H1 (cell line): ENCODE results near the gene RAI14. TPM values are rescaled to one million over a fixed set of nuclear protein-coding genes. Genes with fewer than 3 reads are reported as not detected.

Experiments
- CTCF ChIA-PET: fragments of 300-600 bp; sonication (Branson Sonifier 250); formaldehyde crosslinking; loops from one replicate; lab custom pipeline; 2021; ENCODE audit not compliant: partially characterized antibody; lab: Charles Lee
- POLR2A ChIA-PET: fragments of 300-600 bp; sonication (Branson Sonifier 250); formaldehyde crosslinking; loops from one replicate; lab custom pipeline; 2021; ENCODE audit warnings: inconsistent platforms; ENCODE audit not compliant: partially characterized antibody; lab: Charles Lee
- DNase-seq, 2 experiments: peaks; one replicate each; pipeline versions ENCODE4 v3.0.0 to v3.0.0-alpha.2; 2010 to 2022; ENCODE audit warnings: low spot score in 2 of 2, low read depth in 1 of 2, mixed read lengths in 1 of 2
- FAIRE-seq: peaks from 2 replicates; lab custom pipeline; 2011; peaks lifted over from hg19 to GRCh38; lab: Jason Lieb, UNC
- H2AFZ ChIP-seq: 2 replicates; pipeline ENCODE4 v1.8.1; 2012; ENCODE audit warnings: low read length, inconsistent platforms
- H2AK5ac ChIP-seq: 2 replicates; pipeline ENCODE4 v1.6.1; 2013; ENCODE audit warnings: low read depth, low read length
- H2BK120ac ChIP-seq: replicated peaks from 2 replicates; pipeline ENCODE3; 2013; ENCODE audit warnings: low read depth, low read length, inconsistent platforms
- H2BK12ac ChIP-seq: 2 replicates; pipeline ENCODE4 v1.6.1; 2013; ENCODE audit warnings: low read depth, low read length
- H2BK15ac ChIP-seq: 2 replicates; pipeline ENCODE4 v1.6.1; 2013; ENCODE audit warnings: low read length
- H2BK20ac ChIP-seq: 2 replicates; pipeline ENCODE4 v1.6.1; 2013; ENCODE audit warnings: low read length
- H2BK5ac ChIP-seq: 2 replicates; pipeline ENCODE4 v1.6.1; 2013; ENCODE audit warnings: low read depth, low read length
- H3K14ac ChIP-seq: 2 replicates; pipeline ENCODE4 v1.6.1; 2013; ENCODE audit warnings: inconsistent platforms; ENCODE audit not compliant: insufficient read length
- H3K18ac ChIP-seq: 2 replicates; pipeline ENCODE4 v1.6.1; 2013; ENCODE audit warnings: low read length; ENCODE audit errors: extremely low read depth
- H3K23ac ChIP-seq: 2 replicates; pipeline ENCODE4 v1.6.1; 2013; ENCODE audit warnings: inconsistent platforms; ENCODE audit not compliant: insufficient read length
- H3K23me2 ChIP-seq: 2 replicates; pipeline ENCODE4 v1.6.1; 2013; ENCODE audit warnings: low read depth, low read length
- H3K27ac ChIP-seq: 2 replicates; pipeline ENCODE4 v1.6.1; 2011; ENCODE audit warnings: low read depth, low read length, inconsistent platforms
- H3K27me3 ChIP-seq, 4 experiments: replicated peaks in 1 of 4; 1 replicate in 1 of 4; 2 replicates in 3 of 4; pipeline versions ENCODE4 v1.6.1 to v1.8.1; 2011 to 2013; ENCODE audit warnings: low read length in 3 of 4, mild to moderate bottlenecking in 3 of 4, inconsistent platforms in 2 of 4, mixed read lengths in 2 of 4, moderate library complexity in 1 of 4; ENCODE audit not compliant: control insufficient read depth in 3 of 4, insufficient read depth in 3 of 4; ENCODE audit errors: extremely low read depth in 1 of 4
- H3K36me3 ChIP-seq, 4 experiments: 2 replicates each; pipeline versions ENCODE4 v1.6.1 to v1.8.1; 2011 to 2013; ENCODE audit warnings: mild to moderate bottlenecking in 4 of 4, low read length in 3 of 4, moderate library complexity in 2 of 4, control low read depth in 1 of 4, inconsistent platforms in 1 of 4; ENCODE audit not compliant: insufficient read depth in 4 of 4, control insufficient read depth in 2 of 4
- H3K4ac ChIP-seq: replicated peaks from 2 replicates; pipeline ENCODE3; 2013; ENCODE audit warnings: low read length, low read depth, mixed read lengths, inconsistent platforms; ENCODE audit not compliant: insufficient read length
- H3K4me1 ChIP-seq, 4 experiments: replicated peaks in 1 of 4; 1 replicate in 1 of 4; 2 replicates in 3 of 4; pipeline versions ENCODE4 v1.6.1 to v1.8.1; 2011 to 2013; ENCODE audit warnings: low read length in 3 of 4, inconsistent platforms in 2 of 4, mixed read lengths in 1 of 4; ENCODE audit not compliant: insufficient read depth in 4 of 4, control insufficient read depth in 3 of 4
- H3K4me2 ChIP-seq, 2 experiments: 2 replicates each; pipeline versions ENCODE4 v1.6.1 to v1.8.1; 2011 to 2013; ENCODE audit warnings: low read depth in 2 of 2, low read length in 2 of 2, control low read depth in 1 of 2, inconsistent platforms in 1 of 2, mild to moderate bottlenecking in 1 of 2; ENCODE audit not compliant: insufficient read depth in 1 of 2
- H3K4me3 ChIP-seq, 4 experiments: fragments of 200-600, 300-600 bp in 1 of 4; sonication (generic), shearing (Covaris generic), sonication (Bioruptor Twin) in 1 of 4; 2 replicates each; pipeline versions ENCODE4 v1.5.1 to v1.8.1; 2011 to 2016; ENCODE audit warnings: low read length in 4 of 4, low read depth in 3 of 4, control low read depth in 2 of 4, inconsistent platforms in 2 of 4, mild to moderate bottlenecking in 2 of 4, mixed read lengths in 1 of 4, moderate library complexity in 1 of 4; ENCODE audit not compliant: insufficient read depth in 2 of 4; ENCODE audit errors: extremely low read depth in 1 of 4
- H3K56ac ChIP-seq: replicated peaks from 2 replicates; pipeline ENCODE3; 2013; ENCODE audit warnings: low read depth, mild to moderate bottlenecking, mixed read lengths, low read length, inconsistent platforms; ENCODE audit not compliant: insufficient read length
- H3K79me1 ChIP-seq: 2 replicates; pipeline ENCODE4 v1.6.1; 2013; ENCODE audit warnings: low read depth, low read length, control low read depth
- H3K79me2 ChIP-seq, 2 experiments: 2 replicates each; pipeline versions ENCODE4 v1.6.1 to v1.8.1; 2012 to 2013; ENCODE audit warnings: low read length in 2 of 2, mild to moderate bottlenecking in 2 of 2, inconsistent platforms in 1 of 2; ENCODE audit not compliant: insufficient read depth in 2 of 2, control insufficient read depth in 1 of 2
- H3K9ac ChIP-seq, 4 experiments: replicated peaks in 1 of 4; 1 replicate in 1 of 4; 2 replicates in 3 of 4; pipeline versions ENCODE4 v1.6.1 to v1.8.1; 2011 to 2013; ENCODE audit warnings: low read depth in 3 of 4, low read length in 3 of 4, control low read depth in 2 of 4, mild to moderate bottlenecking in 2 of 4, moderate library complexity in 2 of 4, inconsistent platforms in 1 of 4; ENCODE audit errors: extremely low read depth in 1 of 4
- H3K9me3 ChIP-seq, 2 experiments: 2 replicates each; pipeline versions ENCODE4 v1.6.1 to v1.8.1; 2012 to 2013; ENCODE audit warnings: mild to moderate bottlenecking in 2 of 2, moderate library complexity in 2 of 2, control low read depth in 1 of 2, inconsistent platforms in 1 of 2, low read depth in 1 of 2, low read length in 1 of 2, mixed read lengths in 1 of 2; ENCODE audit not compliant: insufficient read depth in 2 of 2
- H4K20me1 ChIP-seq, 2 experiments: replicated peaks in 1 of 2; 2 replicates each; pipeline versions ENCODE3 to v1.8.1; 2011 to 2013; ENCODE audit warnings: inconsistent platforms in 2 of 2, low read length in 2 of 2, mild to moderate bottlenecking in 1 of 2; ENCODE audit not compliant: insufficient read depth in 2 of 2, control insufficient read depth in 1 of 2
- H4K5ac ChIP-seq: 2 replicates; pipeline ENCODE4 v1.6.1; 2013; ENCODE audit warnings: low read length, low read depth, mixed read lengths, inconsistent platforms; ENCODE audit not compliant: insufficient read length
- H4K8ac ChIP-seq: 2 replicates; pipeline ENCODE4 v1.8.0; 2013; ENCODE audit warnings: mild to moderate bottlenecking, moderate library complexity, low read length, inconsistent platforms; ENCODE audit not compliant: insufficient read depth; ENCODE audit errors: extremely low read depth
- H4K91ac ChIP-seq: replicated peaks from 2 replicates; pipeline ENCODE3; 2013; ENCODE audit warnings: low read length, mixed read lengths, inconsistent platforms; ENCODE audit not compliant: insufficient read length
- EGR1 ChIP-seq: IDR thresholded peaks from 2 replicates; pipeline ENCODE4 v1.6.1; 2011; ENCODE audit warnings: low read depth, low read length, borderline replicate concordance
- RBBP5 ChIP-seq: IDR thresholded peaks from 2 replicates; pipeline ENCODE4 v1.7.1; 2012; ENCODE audit warnings: low read depth, mild to moderate bottlenecking, inconsistent platforms, low read length, moderate library complexity, borderline replicate concordance
- WGBS, 2 experiments: shearing (Covaris generic) in 1 of 2; methylation state at CpG; one replicate each; pipeline versions ENCODE4 v1.1.6 to v1.1.7; 2013 to 2015; ENCODE audit warnings: low lambda C conversion rate in 2 of 2, mixed read lengths in 2 of 2, inconsistent platforms in 1 of 2, low coverage in 1 of 2, missing lambda C conversion rate in 1 of 2; ENCODE audit not compliant: insufficient replicate concordance in 2 of 2, insufficient coverage in 1 of 2, insufficient read length in 1 of 2; ENCODE audit errors: extremely low coverage in 1 of 2, missing lambda C conversion rate in 1 of 2; 5-methylcytosine and 5-hydroxymethylcytosine counted together
- polyA plus RNA-seq, 7 experiments: library from polyadenylated mRNA; depleted of rRNA in 3 of 7; stranded (reverse) in 5 of 7; unstranded in 2 of 7; fragments of >200 nt in 5 of 7; fragments of 200-250 nt in 2 of 7; gene quantifications; 1 replicate in 5 of 7; 2 replicates in 1 of 7; 4 replicates in 1 of 7; pipeline versions ENCODE4 v1.2.1 to v1.2.3, GENCODE V29; 2011 to 2013; ENCODE audit warnings: missing spikeins in 2 of 7, mixed read lengths in 2 of 7
- total RNA-seq: library from RNA; stranded (reverse); fragmentation: NEBNext Ultra II Directional; extraction: Animal tissue kit (Norgen Biotek cat#: 25700); gene quantifications from 2 replicates; pipeline ENCODE4 v1.2.1, GENCODE V29; 2021

Gene RAI14
- total and polyA plus RNA-seq, 2 of the 8 experiments (the other 6 are each of a cell fraction or from before 2014, with no cell fraction given): 48.4 to 210 TPM

DNA sequence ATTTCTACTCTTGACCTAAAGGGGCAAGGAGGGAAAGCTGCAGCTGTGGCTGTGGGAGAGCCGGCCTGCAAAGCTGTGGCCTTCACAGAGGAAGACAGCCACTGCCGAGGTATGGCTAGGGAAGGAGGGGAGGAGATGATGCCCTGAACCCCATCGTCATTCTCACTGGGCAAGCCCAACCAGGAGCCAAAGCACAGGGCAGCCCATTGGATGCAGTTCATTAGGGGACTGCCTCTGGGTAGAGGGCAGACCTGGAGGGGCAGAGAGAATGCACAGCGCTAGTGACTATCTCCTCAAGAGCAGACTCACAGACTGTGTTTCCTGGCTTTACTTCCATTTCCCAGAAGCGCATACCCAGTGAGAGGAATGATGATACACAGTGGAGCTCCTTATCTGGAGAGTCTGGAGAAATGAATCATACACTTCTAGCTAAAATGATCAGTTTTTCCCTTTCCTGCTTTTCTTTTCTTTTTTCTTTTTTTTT, 135.7 kb downstream of the RAI14 start:
- no peak for FAIRE-seq

More for the DNA sequence above, 135.7 kb downstream of the RAI14 start:
- Histone ChIP-seq H4K5ac (no peak overlapping the region), H2BK120ac (no peak overlapping the region), H3K9me3 (peaks cover 2 to 7% of the 10 kb centered on the region in 2 experiments), H3K23ac (no peak overlapping the region), H3K36me3 (peaks cover 3 to 21% (median 17%) of the 10 kb centered on the region in 4 experiments; a peak in 6 of 8 replicates), H3K4me3 (no peak overlapping the region), H3K4me2 (no peak overlapping the region), H3K14ac (no peak overlapping the region), H2AK5ac (no peak overlapping the region), H4K91ac (no peak overlapping the region), H2BK20ac (no peak overlapping the region), H3K79me1 (no peaks in the 10 kb centered on the region), H4K20me1 (peaks cover 3 to 4% of the 10 kb centered on the region in 2 experiments), H3K79me2 (peaks cover 0 to 73% of the 10 kb centered on the region in 2 experiments; a peak in 2 of 4 replicates), H3K4ac (peak overlapping the region; percentile 65), H3K9ac (no peak overlapping the region), H3K18ac (no peak overlapping the region), H2BK12ac (no peak overlapping the region), H4K8ac (no peak overlapping the region; the same call in 1 of the 2 replicates), H2BK15ac (no peak overlapping the region), H3K23me2 (no peaks in the 10 kb centered on the region), H2AFZ (no peak overlapping the region), H3K56ac (no peak overlapping the region), H3K4me1 (peaks cover 0 to 4% (median 0%) of the 10 kb centered on the region in 4 experiments; a peak in 1 of 7 replicates), H2BK5ac (peak overlapping the region; percentile 45; the same call in 1 of the 2 replicates), H3K27ac (no peak overlapping the region), H3K27me3 (no peaks in the 10 kb centered on the region)
- WGBS, 2 experiments: 90% methylated on average over 4 of the region's 5 CpGs; no CpG with 5 or more reads in 1 of the 2 experiments
- no peak for DNase-seq
- CTCF ChIA-PET: interaction anchor here (0.6 to 1.2 kb wide), 3 partner anchors 53 to 905 kb away, joined by 3 to 4 read pairs (median 3); no protein-coding TSS in a partner anchor
- POLR2A ChIA-PET: no interaction called here
- TF ChIP-seq RBBP5 (no peak), EGR1 (no peak)
